ACC112 (cell line): ENCODE measurements around the gene SETD5.
A peak's percentile ranks its signal among the peaks of the same experiment; 100 is the strongest.

Experiments used
- H2AFZ ChIP-seq: fragments of 200-600 bp; sonication (generic); one replicate; pipeline ENCODE4 v1.6.0; 2017; ENCODE audit warnings: antibody characterized with exemption, low read length; ENCODE audit not compliant: unreplicated experiment
- H3K27ac ChIP-seq: fragments of 200-600 bp; sonication (generic); 2 replicates; pipeline ENCODE4 v1.5.1; 2014; ENCODE audit warnings: low read depth, mild to moderate bottlenecking, antibody characterized with exemption, low read length, moderate library complexity
- H3K27me3 ChIP-seq: fragments of 200-600 bp; sonication (generic); 2 replicates; pipeline ENCODE4 v1.6.1; 2014; ENCODE audit warnings: mild to moderate bottlenecking, antibody characterized with exemption, low read length, moderate library complexity, mixed read lengths; ENCODE audit not compliant: insufficient read depth
- H3K36me3 ChIP-seq: fragments of 200-600 bp; sonication (generic); 2 replicates; pipeline ENCODE4 v1.6.1; 2016; ENCODE audit warnings: mild to moderate bottlenecking, antibody characterized with exemption, low read length, moderate library complexity, mixed read lengths; ENCODE audit not compliant: insufficient read depth
- H3K4me1 ChIP-seq: fragments of 200-600 bp; sonication (generic); one replicate; pipeline ENCODE4 v1.6.1; 2016; ENCODE audit warnings: low read length, mixed read lengths; ENCODE audit not compliant: insufficient read depth, unreplicated experiment, control insufficient read depth
- H3K4me3 ChIP-seq: fragments of 200-600 bp; sonication (generic); 2 replicates; pipeline ENCODE4 v1.5.1; 2014; ENCODE audit warnings: mild to moderate bottlenecking, low read depth, low read length
- H3K79me2 ChIP-seq: fragments of 200-600 bp; sonication (generic); one replicate; pipeline ENCODE4 v1.6.0; 2016; ENCODE audit warnings: low read length; ENCODE audit not compliant: control insufficient read depth, unreplicated experiment, insufficient read depth

SETD5 gene

DNA sequence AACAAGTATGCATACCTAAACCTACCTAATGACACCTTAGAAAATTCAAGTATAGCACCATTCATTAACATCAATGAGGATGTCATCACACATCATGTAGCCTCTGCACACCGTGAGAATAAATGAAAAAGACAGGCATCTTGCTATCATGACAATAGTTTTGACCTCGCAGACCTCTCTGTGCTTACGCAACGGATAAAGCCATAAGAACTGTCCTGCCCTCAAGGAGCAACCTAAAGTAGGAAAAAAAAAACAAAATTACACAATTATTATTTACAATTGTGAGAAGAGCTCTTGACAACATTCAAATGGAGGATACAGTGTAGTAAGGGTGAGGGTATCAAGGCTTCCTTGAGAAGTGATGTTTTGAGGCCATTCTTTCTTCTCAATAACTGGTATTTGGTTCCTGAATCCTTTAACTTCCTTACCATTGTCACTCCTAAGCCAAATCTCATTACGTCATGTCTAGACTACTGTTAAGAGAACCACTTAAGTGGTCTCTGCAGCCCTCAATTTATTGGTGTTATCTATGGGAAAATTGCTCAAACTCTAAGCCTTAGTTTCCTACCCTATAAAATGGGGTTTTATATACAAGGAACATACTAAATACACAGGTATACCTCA is 7.0 kb upstream of the SETD5 start:
- peaks cover 32% of the 10 kb centered on the region for H3K4me1 ChIP-seq
- no peaks in the 10 kb centered on the region for H3K27me3 ChIP-seq
- H3K4me3 ChIP-seq, result no peak overlapping the region
- H3K36me3 ChIP-seq, result peaks cover 83% of the 10 kb centered on the region
- peaks cover 79% of the 10 kb centered on the region for H3K79me2 ChIP-seq
- H2AFZ ChIP-seq, result no peak overlapping the region
- H3K27ac ChIP-seq, result no peak overlapping the region

DNA sequence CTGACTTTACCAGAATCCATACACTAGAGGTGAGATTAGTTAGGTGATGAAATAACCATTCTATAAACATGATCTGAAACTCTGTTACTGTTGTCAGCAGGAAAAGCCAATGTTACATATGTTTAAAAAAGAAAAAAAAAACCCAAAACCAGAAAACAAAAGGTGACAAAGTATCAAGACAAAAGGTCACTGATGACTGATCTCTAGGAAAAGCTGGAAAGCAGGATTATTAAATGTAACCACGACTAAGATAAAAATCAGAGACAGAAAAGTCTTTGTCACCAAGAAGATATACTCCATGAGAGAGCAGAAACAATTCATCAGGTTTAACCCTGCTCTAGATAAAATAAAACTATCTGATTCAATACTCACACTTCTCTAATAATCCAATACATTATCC is 5.4 kb upstream of the SETD5 start:
- H3K27me3 ChIP-seq, result no peaks in the 10 kb centered on the region
- H3K4me1 ChIP-seq, result peaks cover 35% of the 10 kb centered on the region
- no peak overlapping the region for H2AFZ ChIP-seq
- peak overlapping the region; percentile 9; the same call in 1 of the 2 replicates for H3K4me3 ChIP-seq
- peaks cover 83% of the 10 kb centered on the region for H3K79me2 ChIP-seq
- H3K27ac ChIP-seq, result no peak overlapping the region
- H3K36me3 ChIP-seq, result peaks cover 72% of the 10 kb centered on the region

DNA sequence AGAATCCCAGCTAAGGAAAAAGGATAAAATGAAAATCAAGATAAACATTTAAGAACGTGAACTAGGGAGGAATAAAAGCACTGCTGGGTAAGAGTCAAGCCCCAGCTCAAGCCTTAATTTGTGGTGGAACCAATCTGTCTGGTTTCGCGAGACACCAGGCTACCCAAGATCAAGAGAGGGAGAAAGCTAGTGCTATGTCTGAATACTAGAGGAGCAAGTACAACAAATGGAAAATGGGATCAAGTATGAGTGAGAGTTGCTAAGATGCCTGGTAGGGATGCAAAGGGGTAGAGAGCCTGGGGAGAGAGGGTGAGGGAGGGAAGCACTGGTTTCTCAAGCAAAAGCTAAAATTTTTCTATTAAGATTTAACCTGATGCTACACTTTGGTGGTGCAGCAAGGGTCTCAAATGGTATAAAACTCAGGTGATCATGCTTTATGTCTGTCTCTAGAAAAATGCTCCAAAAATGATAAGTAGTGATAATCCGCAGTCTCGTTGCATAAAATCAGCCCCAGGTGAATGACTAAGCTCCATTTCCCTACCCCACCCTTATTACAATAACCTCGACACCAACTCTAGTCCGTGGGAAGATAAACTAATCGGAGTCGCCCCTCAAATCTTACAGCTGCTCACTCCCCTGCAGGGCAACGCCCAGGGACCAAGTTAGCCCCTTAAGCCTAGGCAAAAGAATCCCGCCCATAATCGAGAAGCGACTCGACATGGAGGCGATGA is 1.7 kb upstream of the SETD5 start:
- H3K27me3 ChIP-seq, result no peaks in the 10 kb centered on the region
- H3K79me2 ChIP-seq, result peaks cover 85% of the 10 kb centered on the region
- peaks cover 38% of the 10 kb centered on the region for H3K4me1 ChIP-seq
- H3K4me3 ChIP-seq, result peak overlapping the region; percentile 80
- H3K27ac ChIP-seq, result peak overlapping the region; percentile 95
- H2AFZ ChIP-seq, result no peak overlapping the region
- H3K36me3 ChIP-seq, result peaks cover 39% of the 10 kb centered on the region

DNA sequence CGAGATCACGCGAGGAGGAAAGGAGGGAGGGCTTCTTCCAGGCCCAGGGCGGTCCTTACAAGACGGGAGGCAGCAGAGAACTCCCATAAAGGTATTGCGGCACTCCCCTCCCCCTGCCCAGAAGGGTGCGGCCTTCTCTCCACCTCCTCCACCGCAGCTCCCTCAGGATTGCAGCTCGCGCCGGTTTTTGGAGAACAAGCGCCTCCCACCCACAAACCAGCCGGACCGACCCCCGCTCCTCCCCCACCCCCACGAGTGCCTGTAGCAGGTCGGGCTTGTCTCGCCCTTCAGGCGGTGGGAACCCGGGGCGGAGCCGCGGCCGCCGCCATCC is 1.1 kb upstream of the SETD5 start:
- H3K4me1 ChIP-seq, result peaks cover 43% of the 10 kb centered on the region
- H2AFZ ChIP-seq, result no peak overlapping the region
- H3K27me3 ChIP-seq, result no peaks in the 10 kb centered on the region

DNA sequence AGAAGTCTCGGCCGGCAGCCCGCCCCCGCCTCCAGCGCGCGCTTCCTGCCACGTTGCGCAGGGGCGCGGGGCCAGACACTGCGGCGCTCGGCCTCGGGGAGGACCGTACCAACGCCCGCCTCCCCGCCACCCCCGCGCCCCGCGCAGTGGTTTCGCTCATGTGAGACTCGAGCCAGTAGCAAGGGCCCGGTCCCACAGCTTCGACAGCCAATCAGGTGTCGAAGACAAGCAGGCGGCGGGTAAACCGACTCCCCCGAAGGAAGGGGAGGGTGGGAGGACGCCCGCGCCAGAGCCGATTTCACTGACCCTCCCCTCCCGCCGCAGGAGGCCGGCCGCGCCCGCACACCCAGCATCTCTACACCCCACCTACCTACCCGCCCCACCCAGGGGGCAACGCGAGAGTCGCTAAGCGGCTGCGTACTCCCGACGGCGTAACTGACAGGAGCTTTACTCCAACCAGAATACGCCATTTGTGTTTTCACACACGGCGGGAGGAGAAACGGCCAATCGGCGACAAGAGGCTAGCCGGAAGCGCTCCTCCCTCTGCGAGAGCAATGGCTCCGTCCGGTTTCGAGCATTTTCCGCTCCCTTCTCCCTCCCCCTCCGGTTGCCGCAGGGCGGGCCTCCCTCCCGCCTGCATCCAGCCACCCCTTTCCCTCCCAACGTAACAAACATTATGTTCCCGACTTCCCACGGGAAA is 633 bp upstream of the SETD5 start:
- peak overlapping the region; percentile 95 for H3K27ac ChIP-seq
- H3K27me3 ChIP-seq, result no peaks in the 10 kb centered on the region
- H3K36me3 ChIP-seq, result peaks cover 29% of the 10 kb centered on the region
- no peak overlapping the region for H2AFZ ChIP-seq
- peak overlapping the region; percentile 80 for H3K4me3 ChIP-seq
- peaks cover 85% of the 10 kb centered on the region for H3K79me2 ChIP-seq
- peaks cover 43% of the 10 kb centered on the region for H3K4me1 ChIP-seq

More for the DNA sequence above, 1.1 kb upstream of the SETD5 start:
- H3K4me3 ChIP-seq, result peak overlapping the region; percentile 80
- peak overlapping the region; percentile 95 for H3K27ac ChIP-seq
- peaks cover 34% of the 10 kb centered on the region for H3K36me3 ChIP-seq
- H3K79me2 ChIP-seq, result peaks cover 85% of the 10 kb centered on the region

DNA sequence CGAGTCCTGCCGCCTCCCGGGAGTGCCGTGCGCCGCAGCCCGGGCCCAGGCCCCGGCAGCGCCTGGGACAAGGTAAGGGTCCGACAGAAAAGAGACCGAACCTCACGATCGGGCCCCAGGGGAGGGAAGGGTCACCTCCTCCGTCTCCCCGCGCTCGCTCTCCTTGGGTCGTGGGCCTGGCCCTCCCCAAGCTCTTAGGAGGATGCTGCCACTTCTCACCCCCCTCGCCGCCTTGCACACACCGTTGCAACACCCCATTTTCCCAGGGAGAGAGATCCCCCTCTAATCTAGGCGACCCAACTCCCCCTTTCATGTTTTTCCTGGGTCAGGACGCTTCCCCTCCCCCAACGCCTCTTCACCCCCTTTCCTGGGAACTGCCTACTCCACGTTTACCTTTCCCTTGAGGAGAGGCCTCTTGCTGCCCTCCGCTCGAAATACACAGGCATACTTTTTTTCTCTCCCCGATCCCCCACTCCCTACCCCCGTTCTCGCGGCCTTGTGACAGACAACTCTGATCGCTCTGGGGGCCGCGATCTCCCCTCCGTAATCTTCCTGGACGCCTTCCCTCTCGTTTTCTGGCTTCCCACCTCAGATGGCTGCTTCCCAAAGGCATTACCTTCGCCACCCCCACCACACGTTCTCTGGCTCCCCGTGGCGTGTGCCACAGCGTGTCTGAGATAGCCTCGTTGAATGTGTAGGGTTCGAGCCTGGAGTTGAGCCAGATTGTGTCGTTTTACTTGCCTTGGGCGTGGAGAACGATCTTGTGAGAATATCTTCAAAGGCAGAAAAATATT is 688 bp downstream of the SETD5 start:
- peaks cover 16% of the 10 kb centered on the region for H3K36me3 ChIP-seq
- peaks cover 85% of the 10 kb centered on the region for H3K79me2 ChIP-seq
- no peaks in the 10 kb centered on the region for H3K27me3 ChIP-seq
- H3K4me3 ChIP-seq, result peak overlapping the region; percentile 96
- peaks cover 42% of the 10 kb centered on the region for H3K4me1 ChIP-seq
- no peak overlapping the region for H2AFZ ChIP-seq
- peak overlapping the region; percentile 95 for H3K27ac ChIP-seq

DNA sequence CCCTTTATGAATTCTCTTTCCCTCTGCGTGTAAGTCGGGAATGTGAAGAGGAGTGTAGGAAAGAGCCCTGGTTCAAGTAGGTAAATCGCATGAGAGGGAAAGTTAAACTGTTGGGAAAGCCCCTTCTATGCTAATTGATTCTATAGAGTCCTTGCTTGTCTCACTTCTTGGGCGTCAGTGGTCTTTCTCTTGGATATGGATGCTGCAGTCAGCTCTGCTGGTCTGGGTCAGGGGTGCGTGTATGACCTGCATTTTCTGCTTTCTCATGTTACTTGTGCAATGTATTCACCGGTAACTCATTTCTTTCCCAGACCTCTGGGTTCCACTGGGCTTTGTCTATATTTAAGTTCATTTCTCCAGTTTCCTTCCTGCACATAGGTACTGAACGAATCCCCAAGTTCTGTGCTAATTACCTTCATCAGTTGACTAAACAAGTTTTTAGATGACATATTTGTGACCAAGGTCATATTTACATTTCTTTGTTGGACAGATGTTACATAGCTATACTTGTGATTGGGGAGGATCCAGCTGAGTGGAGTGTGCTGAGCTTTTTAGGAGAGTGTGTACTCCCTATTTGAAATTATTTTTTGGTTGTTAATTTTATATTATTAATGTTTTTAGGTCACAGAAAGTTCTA is 1.4 kb downstream of the SETD5 start:
- Histone ChIP-seq H3K27me3 (no peaks in the 10 kb centered on the region), H3K27ac (peak overlapping the region; percentile 95), H3K36me3 (peaks cover 9% of the 10 kb centered on the region), H3K79me2 (peaks cover 85% of the 10 kb centered on the region), H3K4me1 (peaks cover 43% of the 10 kb centered on the region), H2AFZ (no peak overlapping the region), H3K4me3 (peak overlapping the region; percentile 96)

DNA sequence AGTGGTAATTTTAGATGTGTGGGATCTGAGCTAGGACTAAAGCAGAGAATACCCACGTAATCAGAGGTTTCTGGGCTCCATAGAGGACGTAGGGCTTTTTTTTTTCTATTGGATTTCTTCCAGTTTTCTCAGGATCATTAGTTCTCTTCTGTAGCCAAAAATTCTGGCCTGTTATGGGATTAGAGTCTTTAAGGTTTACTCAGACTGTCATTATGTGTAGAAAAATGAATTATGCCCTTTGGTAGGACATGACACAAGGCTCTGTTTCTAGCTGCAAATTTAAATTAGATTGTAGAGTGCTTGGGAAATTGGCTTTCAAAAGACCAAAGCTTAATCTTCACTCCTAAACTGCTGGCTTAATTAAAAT is 1.9 kb downstream of the SETD5 start:
- Histone ChIP-seq H3K4me3 (peak overlapping the region; percentile 96), H3K27me3 (no peaks in the 10 kb centered on the region), H3K36me3 (peaks cover 4% of the 10 kb centered on the region; the same call in 1 of the 2 replicates), H3K79me2 (peaks cover 85% of the 10 kb centered on the region), H3K27ac (peak overlapping the region; percentile 95), H2AFZ (no peak overlapping the region), H3K4me1 (peaks cover 44% of the 10 kb centered on the region)

DNA sequence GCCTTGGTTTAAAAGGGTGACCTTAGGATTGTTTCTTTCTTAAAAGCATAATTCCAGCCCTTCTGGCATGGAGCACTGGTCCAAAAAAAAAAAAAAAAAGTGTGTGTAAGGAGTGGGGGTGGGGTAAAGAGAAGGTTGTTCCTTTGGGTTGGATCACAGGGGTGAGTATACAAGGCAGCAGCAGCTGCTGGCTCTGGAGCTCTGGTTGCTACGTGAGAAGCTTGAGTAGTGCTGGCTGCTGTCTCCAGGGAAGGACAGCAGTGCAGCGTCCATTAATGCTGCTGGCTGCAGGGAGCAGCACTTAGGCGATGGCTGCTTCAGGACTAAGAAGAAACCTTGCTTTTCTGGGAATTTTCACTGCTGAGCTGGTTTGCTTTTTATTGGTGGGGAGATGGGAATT is 2.3 kb downstream of the SETD5 start:
- Histone ChIP-seq H3K27me3 (no peaks in the 10 kb centered on the region), H2AFZ (no peak overlapping the region), H3K79me2 (peaks cover 85% of the 10 kb centered on the region), H3K4me1 (peaks cover 44% of the 10 kb centered on the region), H3K27ac (peak overlapping the region; percentile 95), H3K4me3 (peak overlapping the region; percentile 96), H3K36me3 (no peaks in the 10 kb centered on the region)

DNA sequence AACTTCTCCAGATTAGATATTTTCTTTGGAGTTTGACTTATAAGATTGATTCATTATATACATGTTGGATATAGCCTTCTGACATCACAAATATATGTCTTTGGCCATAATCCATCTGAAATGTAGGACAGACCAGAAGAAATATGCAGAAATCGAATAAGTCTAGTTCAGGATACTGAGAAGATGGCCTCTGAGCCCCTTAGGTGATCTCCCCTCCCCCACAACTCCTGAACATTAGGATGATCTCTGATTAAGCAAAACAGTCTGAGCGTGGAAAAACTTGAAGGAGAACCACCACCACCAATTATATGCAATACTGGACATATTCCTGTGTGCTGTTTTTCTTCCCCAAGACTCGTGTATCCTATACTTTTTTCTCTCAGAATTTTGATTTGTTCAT is 3.2 kb downstream of the SETD5 start:
- no peaks in the 10 kb centered on the region for H3K36me3 ChIP-seq
- H3K4me1 ChIP-seq, result peaks cover 41% of the 10 kb centered on the region
- peak overlapping the region; percentile 34 for H3K27ac ChIP-seq

More for the DNA sequence above, 3.2 kb downstream of the SETD5 start:
- H3K4me3 ChIP-seq, result peak overlapping the region; percentile 96
- peaks cover 85% of the 10 kb centered on the region for H3K79me2 ChIP-seq
- no peaks in the 10 kb centered on the region for H3K27me3 ChIP-seq
- no peak overlapping the region for H2AFZ ChIP-seq
